ENCODE data around the gene AXIN1.
"Not testable (repeated sequence)": the region's sequence is repeated elsewhere in the genome, so short reads cannot be mapped to it uniquely, and the experiment has no call there.

The AXIN1 gene

GRCh38 chr16:383326-384051, 31.0 kb upstream of the AXIN1 start:
- DNase-seq (ENCODE audit: extremely low spot score, insufficient read length, low read depth): no peak
- peak; percentile 90 for FAIRE-seq

- FAIRE-seq (no peak), DNase-seq (ENCODE audit: extremely low spot score, insufficient read length, low read depth) (peak; percentile 86)
These were observed 29.5 kb upstream of the AXIN1 start, which contains the start of gene PGAP6 for GRCh38 chr16:381789-382717. Gene PGAP6, minus strand, starts transcription at chr16:381978. Its CDS starts 157 bp downstream, at chr16:381821.

GRCh38 chr16:381012-381788, 28.7 kb upstream of the AXIN1 start:
- FAIRE-seq: no peak
- DNase-seq (ENCODE audit: extremely low spot score, insufficient read length, low read depth): no peak

- FAIRE-seq: no peak
These were observed 28.2 kb upstream of the AXIN1 start for GRCh38 chr16:380762-381011.

GRCh38 chr16:379961-380761, 27.6 kb upstream of the AXIN1 start:
- DNase-seq (ENCODE audit: extremely low spot score, insufficient read length, low read depth) (no peak), FAIRE-seq (no peak)

More at GRCh38 chr16:380762-381011, 28.2 kb upstream of the AXIN1 start:
- DNase-seq (ENCODE audit: extremely low spot score, insufficient read length, low read depth): no peak

- FAIRE-seq: no peak
- no peak for DNase-seq (ENCODE audit: extremely low spot score, insufficient read length, low read depth)
These were observed 26.8 kb upstream of the AXIN1 start for GRCh38 chr16:379183-379960.

- DNase-seq (ENCODE audit: extremely low spot score, insufficient read length, low read depth) (no peak), FAIRE-seq (no peak)
These were observed 26.3 kb upstream of the AXIN1 start for GRCh38 chr16:378821-379182.

- not testable (repeated sequence) for FAIRE-seq
These were observed 25.7 kb upstream of the AXIN1 start for GRCh38 chr16:378113-378820.

GRCh38 chr16:377419-377951, 25.0 kb upstream of the AXIN1 start:
- no peak for FAIRE-seq
- no peak for DNase-seq (ENCODE audit: extremely low spot score, insufficient read length, low read depth)

More at GRCh38 chr16:378113-378820, 25.7 kb upstream of the AXIN1 start:
- not testable (repeated sequence) for DNase-seq (ENCODE audit: extremely low spot score, insufficient read length, low read depth)

GRCh38 chr16:376817-377418, 24.4 kb upstream of the AXIN1 start:
- FAIRE-seq (no peak), DNase-seq (ENCODE audit: extremely low spot score, insufficient read length, low read depth) (no peak)

- FAIRE-seq (no peak), DNase-seq (ENCODE audit: extremely low spot score, insufficient read length, low read depth) (no peak)
These were observed 23.6 kb upstream of the AXIN1 start for GRCh38 chr16:375927-376816.

- DNase-seq (ENCODE audit: extremely low spot score, insufficient read length, low read depth) (no peak), FAIRE-seq (no peak)
These were observed 22.7 kb upstream of the AXIN1 start for GRCh38 chr16:375212-375611.

GRCh38 chr16:374616-374926, 22.0 kb upstream of the AXIN1 start:
- FAIRE-seq (no peak), DNase-seq (ENCODE audit: extremely low spot score, insufficient read length, low read depth) (no peak)

GRCh38 chr16:373848-374615, 21.5 kb upstream of the AXIN1 start:
- FAIRE-seq: no peak
- no peak for DNase-seq (ENCODE audit: extremely low spot score, insufficient read length, low read depth)

GRCh38 chr16:373020-373598, 20.6 kb upstream of the AXIN1 start:
- DNase-seq (ENCODE audit: extremely low spot score, insufficient read length, low read depth): no peak
- FAIRE-seq: no peak

Data from GM18507 (cell line).